Spleen (tissue), 11 donors: ENCODE data around the gene PHF10. TPM values are rescaled to one million over a fixed set of nuclear protein-coding genes. Genes with fewer than 3 reads are reported as not detected.
A peak's percentile ranks its signal among the peaks of the same experiment; 100 is the strongest.

Experiments
- DNase-seq: peaks from one replicate; pipeline ENCODE4 v3.0.0-alpha.2; 2020
- H3K27ac ChIP-seq, 8 donors: fragments of 200-600 bp; sonication (generic) in 7 of 8; 1 replicate in 4 of 8; 2 replicates in 4 of 8; pipeline versions ENCODE4 v1.5.0 to v1.8.0; 2016 to 2021; ENCODE audit warnings: inconsistent platforms in 4 of 8, mild to moderate bottlenecking in 4 of 8, moderate library complexity in 1 of 8
- H3K27me3 ChIP-seq, 7 donors: fragments of 200-600 bp; sonication (generic) in 6 of 7; replicated peaks in 1 of 7; 1 replicate in 4 of 7; 2 replicates in 3 of 7; pipeline versions ENCODE4 v1.5.0 to v1.8.0; 2016 to 2021; ENCODE audit warnings: inconsistent platforms in 3 of 7, mild to moderate bottlenecking in 1 of 7
- H3K36me3 ChIP-seq, 6 donors: fragments of 200-600 bp; sonication (generic) in 5 of 6; 1 replicate in 4 of 6; 2 replicates in 2 of 6; pipeline versions ENCODE4 v1.5.0 to v1.8.0; 2016 to 2021; ENCODE audit warnings: inconsistent platforms in 2 of 6
- H3K4me1 ChIP-seq, 6 donors: fragments of 200-600 bp; sonication (generic) in 5 of 6; 1 replicate in 3 of 6; 2 replicates in 3 of 6; pipeline versions ENCODE4 v1.5.0 to v1.8.0; 2016 to 2021; ENCODE audit warnings: inconsistent platforms in 3 of 6
- H3K4me3 ChIP-seq, 8 donors: fragments of 200-600 bp; sonication (generic) in 7 of 8; 1 replicate in 4 of 8; 2 replicates in 4 of 8; pipeline versions ENCODE4 v1.5.0 to v1.8.0; 2016 to 2021; ENCODE audit warnings: inconsistent platforms in 4 of 8, mild to moderate bottlenecking in 4 of 8, moderate library complexity in 2 of 8
- H3K9me3 ChIP-seq, 8 donors: fragments of 200-600 bp; sonication (generic) in 7 of 8; 1 replicate in 4 of 8; 2 replicates in 4 of 8; pipeline versions ENCODE4 v1.5.0 to v1.8.0; 2016 to 2021; ENCODE audit warnings: inconsistent platforms in 4 of 8
- POLR2A ChIP-seq, 3 donors: fragments of 450-650 bp; IDR thresholded peaks; one replicate each; pipeline ENCODE4 v1.5.1; 2017; ENCODE audit warnings: antibody characterized with exemption in 3 of 3, mild to moderate bottlenecking in 1 of 3
- POLR2AphosphoS5 ChIP-seq, 3 donors: sonication (generic); formaldehyde crosslinking; IDR thresholded peaks; one replicate each; pipeline ENCODE4 v1.5.1; 2017; ENCODE audit warnings: antibody characterized with exemption in 3 of 3
- WGBS, 5 donors: extraction: QIAGEN DNeasy Blood & Tissue Kit in 3 of 5; methylation state at CpG; one replicate each; pipeline versions ENCODE4 v1.1.5 to v1.1.7; 2013 to 2018; 5-methylcytosine and 5-hydroxymethylcytosine counted together
- intact Hi-C: fragments of 100-400 bp; cut with DNase I; formaldehyde crosslinking; loops from one replicate; pipeline ENCODE4 v1.15.0; 2023; ENCODE audit warnings: low total_unique reads
- polyA plus RNA-seq, 3 donors: library from polyadenylated mRNA; stranded (reverse); fragments of 200-250 nt; gene quantifications; one replicate each; pipeline ENCODE4 v1.2.1, GENCODE V29; 2013
- total RNA-seq, 7 donors: library from RNA; depleted of rRNA in 3 of 7; stranded (reverse); fragments of >200 nt in 3 of 7; fragmentation: NEBNext Ultra II Directional in 4 of 7; extraction: Animal tissue kit (Norgen Biotek cat#: 25700) in 4 of 7; gene quantifications; one replicate each; pipeline versions ENCODE4 v1.1.0 to v1.2.1, GENCODE V29; 2016 to 2021
- TF ChIP-seq, protein P1 (sequence below), 11 experiments: fragments of 200-600 bp in 7 of 11; fragments of 450-650 bp in 4 of 11; sonication (generic) in 4 of 11; IDR thresholded peaks in 8 of 11; conservative IDR thresholded peaks in 3 of 11; 1 replicate in 7 of 11; 2 replicates in 4 of 11; pipeline versions ENCODE4 v1.4.0 to v1.8.0; 2016 to 2021; ENCODE audit warnings: antibody characterized with exemption in 11 of 11, inconsistent platforms in 4 of 11, mild to moderate bottlenecking in 1 of 11
- donor health status: healthy with polysubstance abuse.
- donor health status: DM: no; HTN: no; CAD: no; lungs with moderate emphysema.
- donor health status: DM: no; HTN: no; CAD: no.
- donor health status: Bipolar disorder and iron deficiency.
- donor health status: healthy.
- donor health status: DM: no; HTN: no; CAD: no.
- donor health status: DM: yes; HTN: yes; CAD: no.

Gene PHF10
- total and polyA plus RNA-seq, 10 donors: 36.7 to 102 (median 58.0) TPM

DNA sequence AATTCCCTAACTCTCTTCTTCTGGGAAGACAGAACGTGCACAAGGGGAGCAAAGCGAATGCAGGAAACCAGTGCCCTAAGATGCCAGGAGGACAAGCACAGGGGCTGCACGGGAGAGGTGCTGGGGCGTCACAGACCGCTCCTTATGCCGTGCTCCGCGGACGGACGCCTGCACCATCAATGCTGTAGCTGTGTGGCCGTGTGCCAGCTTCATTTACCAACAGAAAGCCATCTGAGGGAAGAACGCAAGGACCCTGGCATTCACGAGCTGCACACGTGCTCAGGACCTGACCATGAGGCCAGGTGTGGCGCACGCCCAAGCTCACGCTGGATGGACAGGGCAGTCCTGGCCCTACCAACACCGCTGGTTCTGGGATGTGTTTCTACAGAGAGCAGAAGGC, 57.9 kb downstream of the PHF10 start:
- peak in 1 of 3 donors; percentile 8 for TF ChIP-seq POLR2AphosphoS5 (IDR thresholded peaks at IDR 0.05)
- no peak for TF ChIP-seq POLR2A (IDR thresholded peaks at IDR 0.05)
- peaks cover 4 to 83% (median 34%) of the 10 kb centered on the region in 6 donors for H3K36me3 ChIP-seq
- WGBS, 5 donors: 94 to 98% (median 96%) methylated on average over 12 to 18 of the region's 18 CpGs
- H3K27ac ChIP-seq: no peak overlapping the region
- peaks cover 0 to 17% (median 10%) of the 10 kb centered on the region in 6 donors for H3K4me1 ChIP-seq
- no peaks in the 10 kb centered on the region for H3K9me3 ChIP-seq
- no peaks in the 10 kb centered on the region for H3K27me3 ChIP-seq
- intact Hi-C loops: no loop called here
- no peak for DNase-seq
- H3K4me3 ChIP-seq: no peak overlapping the region

DNA sequence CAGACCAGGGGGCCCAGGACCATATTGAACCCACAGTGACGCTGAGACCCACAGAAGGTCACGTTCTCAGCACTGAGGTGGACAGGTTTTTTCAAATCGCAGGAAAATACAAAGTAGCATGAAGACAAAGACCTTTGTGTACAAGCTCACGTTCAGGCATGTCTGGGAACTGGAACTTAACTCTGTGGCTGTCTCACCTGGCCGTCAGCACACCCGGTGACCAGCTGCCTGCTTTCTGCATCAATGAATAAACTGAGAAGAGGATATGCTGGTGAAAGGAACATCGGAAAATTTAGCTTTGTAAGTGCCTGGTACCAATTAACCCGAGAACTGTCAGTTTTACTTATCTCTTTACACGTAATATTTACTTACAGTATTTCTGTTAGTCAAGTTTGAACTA, 59.0 kb downstream of the PHF10 start:
- Histone ChIP-seq H3K9me3 (no peaks in the 10 kb centered on the region), H3K4me3 (no peak overlapping the region), H3K27ac (no peak overlapping the region), H3K4me1 (peaks cover 0 to 14% (median 8%) of the 10 kb centered on the region in 6 donors), H3K36me3 (peaks cover 4 to 81% (median 35%) of the 10 kb centered on the region in 6 donors), H3K27me3 (no peaks in the 10 kb centered on the region)
- 90 to 96% (median 95%) methylated on average over 9 of the region's 9 CpGs for WGBS, 5 donors
- TF ChIP-seq POLR2AphosphoS5 (IDR thresholded peaks at IDR 0.05): no peak
- intact Hi-C loops: no loop called here
- DNase-seq: no peak

DNA sequence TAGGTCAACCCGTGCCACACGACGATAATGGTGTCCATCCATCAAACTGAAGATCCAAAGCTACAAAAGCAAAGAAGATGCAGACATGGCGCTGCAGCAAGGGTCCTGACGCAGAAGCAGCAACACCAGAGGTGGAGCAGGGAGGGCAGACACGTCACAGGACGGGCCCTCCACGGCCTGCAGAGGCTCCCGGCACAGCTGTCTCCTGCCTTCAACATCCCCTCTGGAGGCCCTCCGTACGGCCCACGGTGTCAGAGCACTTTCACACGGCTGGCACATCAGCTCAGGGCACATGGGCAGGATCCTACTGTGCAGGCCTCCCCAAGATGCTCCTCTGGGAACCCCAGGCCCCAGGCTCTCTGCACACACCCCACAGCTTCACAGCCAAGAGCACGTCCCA, 60.1 kb downstream of the PHF10 start:
- intact Hi-C loops: no loop called here
- H3K9me3 ChIP-seq: no peaks in the 10 kb centered on the region
- no peak for DNase-seq
- peaks cover 4 to 89% (median 35%) of the 10 kb centered on the region in 6 donors for H3K36me3 ChIP-seq
- WGBS, 5 donors: 91 to 98% (median 96%) methylated on average over 14 of the region's 14 CpGs
- TF ChIP-seq POLR2A (IDR thresholded peaks at IDR 0.05) (no peak), POLR2AphosphoS5 (IDR thresholded peaks at IDR 0.05) (no peak)
- TF ChIP-seq, protein P1, sequence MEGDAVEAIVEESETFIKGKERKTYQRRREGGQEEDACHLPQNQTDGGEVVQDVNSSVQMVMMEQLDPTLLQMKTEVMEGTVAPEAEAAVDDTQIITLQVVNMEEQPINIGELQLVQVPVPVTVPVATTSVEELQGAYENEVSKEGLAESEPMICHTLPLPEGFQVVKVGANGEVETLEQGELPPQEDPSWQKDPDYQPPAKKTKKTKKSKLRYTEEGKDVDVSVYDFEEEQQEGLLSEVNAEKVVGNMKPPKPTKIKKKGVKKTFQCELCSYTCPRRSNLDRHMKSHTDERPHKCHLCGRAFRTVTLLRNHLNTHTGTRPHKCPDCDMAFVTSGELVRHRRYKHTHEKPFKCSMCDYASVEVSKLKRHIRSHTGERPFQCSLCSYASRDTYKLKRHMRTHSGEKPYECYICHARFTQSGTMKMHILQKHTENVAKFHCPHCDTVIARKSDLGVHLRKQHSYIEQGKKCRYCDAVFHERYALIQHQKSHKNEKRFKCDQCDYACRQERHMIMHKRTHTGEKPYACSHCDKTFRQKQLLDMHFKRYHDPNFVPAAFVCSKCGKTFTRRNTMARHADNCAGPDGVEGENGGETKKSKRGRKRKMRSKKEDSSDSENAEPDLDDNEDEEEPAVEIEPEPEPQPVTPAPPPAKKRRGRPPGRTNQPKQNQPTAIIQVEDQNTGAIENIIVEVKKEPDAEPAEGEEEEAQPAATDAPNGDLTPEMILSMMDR (IDR thresholded peaks at IDR 0.05 in 8 of 11, conservative IDR thresholded peaks at IDR 0.05 in 3 of 11): no peak
- H3K27me3 ChIP-seq: no peaks in the 10 kb centered on the region
- H3K4me1 ChIP-seq: peaks cover 0 to 3% (median under 1%) of the 10 kb centered on the region in 6 donors
- no peak overlapping the region for H3K4me3 ChIP-seq
- H3K27ac ChIP-seq: no peak overlapping the region

DNA sequence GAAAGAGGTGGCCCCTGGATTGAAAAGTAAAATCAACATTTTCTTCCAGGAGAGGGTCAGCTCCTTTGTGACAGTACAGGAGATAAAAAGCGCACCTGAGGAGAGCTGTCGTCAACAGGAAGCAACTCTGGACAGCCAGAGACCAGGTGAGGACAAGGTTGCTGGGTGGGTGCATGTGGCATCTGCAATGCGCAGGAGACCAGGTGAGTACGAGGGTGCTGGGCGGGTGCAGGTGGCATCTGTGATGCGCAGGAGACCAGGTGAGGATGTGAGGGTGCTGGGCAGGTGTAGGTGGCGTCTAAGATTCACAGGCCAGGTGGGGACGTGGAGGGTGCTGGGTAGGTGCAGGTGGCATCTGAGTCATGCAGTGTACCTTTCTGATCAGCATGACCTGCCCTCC, 60.8 kb downstream of the PHF10 start:
- no peak for TF ChIP-seq POLR2A (IDR thresholded peaks at IDR 0.05)
- Histone ChIP-seq H3K36me3 (peaks cover 4 to 96% (median 35%) of the 10 kb centered on the region in 6 donors), H3K9me3 (no peaks in the 10 kb centered on the region), H3K27me3 (no peaks in the 10 kb centered on the region), H3K4me1 (no peaks in the 10 kb centered on the region), H3K4me3 (no peak overlapping the region), H3K27ac (no peak overlapping the region)
- WGBS, 5 donors: 86 to 97% (median 94%) methylated on average over 8 of the region's 8 CpGs
- no peak for DNase-seq
- intact Hi-C loops: no loop called here

DNA sequence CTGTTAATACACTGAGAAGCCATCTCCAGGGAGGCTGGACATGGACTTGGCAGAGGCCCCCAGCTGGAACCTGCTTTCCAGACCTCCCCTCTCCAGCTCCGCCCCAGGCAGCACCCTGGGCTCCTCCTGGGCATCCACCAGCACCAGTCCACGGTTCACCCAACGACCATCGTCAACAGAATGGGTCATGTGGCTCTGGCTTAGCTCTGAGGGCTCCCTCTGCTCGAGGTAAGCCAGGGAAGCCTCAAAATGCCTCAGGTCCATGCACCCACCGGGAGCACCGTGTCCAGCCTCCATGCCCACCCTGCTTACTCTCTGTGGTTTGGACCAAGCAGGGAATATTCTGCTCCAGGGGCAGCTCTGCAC, 62.9 kb downstream of the PHF10 start:
- no peaks in the 10 kb centered on the region for H3K27me3 ChIP-seq
- H3K9me3 ChIP-seq: no peaks in the 10 kb centered on the region
- H3K4me1 ChIP-seq: no peaks in the 10 kb centered on the region
- H3K36me3 ChIP-seq: peaks cover 1 to 93% (median 25%) of the 10 kb centered on the region in 6 donors
- TF ChIP-seq, protein P1 (IDR thresholded peaks at IDR 0.05 in 8 of 11, conservative IDR thresholded peaks at IDR 0.05 in 3 of 11): no peak
- TF ChIP-seq POLR2AphosphoS5 (IDR thresholded peaks at IDR 0.05): no peak
- no peak for TF ChIP-seq POLR2A (IDR thresholded peaks at IDR 0.05)
- intact Hi-C loops: no loop called here
- H3K4me3 ChIP-seq: no peak overlapping the region
- no peak overlapping the region for H3K27ac ChIP-seq
- WGBS, 5 donors: 90 to 96% (median 94%) methylated on average over 6 to 7 of the region's 7 CpGs
- DNase-seq: no peak
